ENCODE data around the gene CDC23. TPM values are rescaled to one million over a fixed set of nuclear protein-coding genes. Genes with fewer than 3 reads are reported as not detected.

The CDC23 gene
- total RNA-seq, 1 donor from 2014 or later = 40.8 TPM

GRCh38 chr5:138141734-138142133 is 71.4 kb downstream of the CDC23 start:
- DNase-seq (ENCODE audit: low spot score) = no peak
- no peaks in the 10 kb centered on the region for H3K9me3 Mint-ChIP-seq (ENCODE audit: unreplicated experiment)
- TF ChIP-seq CTCF (IDR thresholded peaks at IDR 0.05; ENCODE audit: unreplicated experiment) = no peak
- H3K27me3 Mint-ChIP-seq (ENCODE audit: unreplicated experiment) = peaks cover 2% of the 10 kb centered on the region
- H3K4me3 Mint-ChIP-seq (ENCODE audit: unreplicated experiment) = no peak overlapping the region
- no peaks in the 10 kb centered on the region for H3K4me1 Mint-ChIP-seq (ENCODE audit: unreplicated experiment)
- no peaks in the 10 kb centered on the region for H3K36me3 Mint-ChIP-seq (ENCODE audit: low read depth, unreplicated experiment)
- no peak overlapping the region for H3K27ac Mint-ChIP-seq (ENCODE audit: unreplicated experiment)

GRCh38 chr5:138140268-138140667 is 72.9 kb downstream of the CDC23 start:
- H3K9me3 Mint-ChIP-seq (ENCODE audit: unreplicated experiment) = no peaks in the 10 kb centered on the region
- TF ChIP-seq CTCF (IDR thresholded peaks at IDR 0.05; ENCODE audit: unreplicated experiment) = no peak
- no peak overlapping the region for H3K4me3 Mint-ChIP-seq (ENCODE audit: unreplicated experiment)
- no peaks in the 10 kb centered on the region for H3K4me1 Mint-ChIP-seq (ENCODE audit: unreplicated experiment)
- peaks cover 2% of the 10 kb centered on the region for H3K27me3 Mint-ChIP-seq (ENCODE audit: unreplicated experiment)
- no peak for DNase-seq (ENCODE audit: low spot score)
- no peaks in the 10 kb centered on the region for H3K36me3 Mint-ChIP-seq (ENCODE audit: low read depth, unreplicated experiment)
- H3K27ac Mint-ChIP-seq (ENCODE audit: unreplicated experiment) = no peak overlapping the region

- H3K36me3 Mint-ChIP-seq (ENCODE audit: low read depth, unreplicated experiment) = no peaks in the 10 kb centered on the region
- H3K27ac Mint-ChIP-seq (ENCODE audit: unreplicated experiment) = no peak overlapping the region
- peak overlapping the region; percentile 89 for H3K4me3 Mint-ChIP-seq (ENCODE audit: unreplicated experiment)
- peaks cover 2% of the 10 kb centered on the region for H3K27me3 Mint-ChIP-seq (ENCODE audit: unreplicated experiment)
- no peaks in the 10 kb centered on the region for H3K9me3 Mint-ChIP-seq (ENCODE audit: unreplicated experiment)
- H3K4me1 Mint-ChIP-seq (ENCODE audit: unreplicated experiment) = no peaks in the 10 kb centered on the region
- DNase-seq (ENCODE audit: low spot score) = no peak
- no peak for TF ChIP-seq CTCF (IDR thresholded peaks at IDR 0.05; ENCODE audit: unreplicated experiment)
These were observed 73.4 kb downstream of the CDC23 start for GRCh38 chr5:138139781-138140090.

- Mint-ChIP-seq H3K4me3 (ENCODE audit: unreplicated experiment) (peak within 1 kb of the TSS; percentile 89), H3K27ac (ENCODE audit: unreplicated experiment) (no peak within 1 kb of the TSS), H3K4me1 (ENCODE audit: unreplicated experiment) (no peaks in the 10 kb centered on the region), H3K27me3 (ENCODE audit: unreplicated experiment) (peaks cover 2% of the 10 kb centered on the region), H3K9me3 (ENCODE audit: unreplicated experiment) (no peaks in the 10 kb centered on the region), H3K36me3 (ENCODE audit: low read depth, unreplicated experiment) (no peaks in the 10 kb centered on the region)
- TF ChIP-seq CTCF (IDR thresholded peaks at IDR 0.05; ENCODE audit: unreplicated experiment) = no peak
- peak; percentile 62 for DNase-seq (ENCODE audit: low spot score)
These were observed 74.0 kb downstream of the CDC23 start, which contains the start of gene NME5 for GRCh38 chr5:138138949-138139780. NME5 (minus strand) TSS chr5:138139428; CDS start chr5:138138780, 648 bp downstream.

Other genes starting within 250 kb of the CDC23 start
- gene FAM13B, start 180.2 kb downstream of the CDC23 start, total RNA-seq (ENCODE audit: unreplicated experiment) = 31.2 TPM
- 0.69 TPM for gene WNT8A, start 129.3 kb downstream of the CDC23 start, total RNA-seq (ENCODE audit: unreplicated experiment)
- 0.82 TPM for gene NME5, start 73.9 kb downstream of the CDC23 start, total RNA-seq (ENCODE audit: unreplicated experiment)
- gene BRD8, start 34.7 kb downstream of the CDC23 start, total RNA-seq (ENCODE audit: unreplicated experiment) = 52.0 TPM
- gene KIF20A, start 34.2 kb downstream of the CDC23 start, total RNA-seq (ENCODE audit: unreplicated experiment) = 10.3 TPM
- 0.13 TPM for gene GFRA3, start 61.3 kb upstream of the CDC23 start, total RNA-seq (ENCODE audit: unreplicated experiment)
- 3.8 TPM for gene CDC25C, start 118.5 kb upstream of the CDC23 start, total RNA-seq (ENCODE audit: unreplicated experiment)
- gene FAM53C, start 124.9 kb upstream of the CDC23 start, total RNA-seq (ENCODE audit: unreplicated experiment) = 49.5 TPM
- gene KDM3B, start 139.4 kb upstream of the CDC23 start, total RNA-seq (ENCODE audit: unreplicated experiment) = 101 TPM
- gene REEP2, start 225.7 kb upstream of the CDC23 start, total RNA-seq (ENCODE audit: unreplicated experiment) = 72.8 TPM

All from endothelial cell (in vitro differentiated cells).